Gastroesophageal sphincter (tissue), 3 donors: Measurements from ENCODE around the gene SYT14.

Source experiments
- CTCF ChIP-seq, 4 experiments: fragments of 200-600 bp in 2 of 4; fragments of 450-650 bp in 2 of 4; sonication (generic) in 1 of 4; IDR thresholded peaks; one replicate each; pipeline ENCODE4 v1.5.1; 2017 to 2019; ENCODE audit warnings: antibody characterized with exemption in 4 of 4, mild to moderate bottlenecking in 2 of 4, moderate library complexity in 2 of 4
- EP300 ChIP-seq: sonication (generic); formaldehyde crosslinking; IDR thresholded peaks from one replicate; pipeline ENCODE4 v1.6.1; 2017; ENCODE audit warnings: antibody characterized with exemption, mild to moderate bottlenecking
- POLR2AphosphoS5 ChIP-seq: sonication (generic); formaldehyde crosslinking; IDR thresholded peaks from one replicate; pipeline ENCODE4 v1.6.1; 2017; ENCODE audit warnings: antibody characterized with exemption

- TF ChIP-seq POLR2AphosphoS5, result no peak
- no peak for TF ChIP-seq CTCF (IDR thresholded peaks at IDR 0.05)
- no peak for TF ChIP-seq EP300
Measured at GRCh38 chr1:209895709-209896108, 42.3 kb upstream of the SYT14 start.
